CD4-positive, alpha-beta memory T cell (primary cell): ENCODE measurements around the gene FPGT. TPM values are rescaled to one million over a fixed set of nuclear protein-coding genes. Genes with fewer than 3 reads are reported as not detected.
"Not testable (repeated sequence)": the region's sequence is repeated elsewhere in the genome, so short reads cannot be mapped to it uniquely, and the experiment has no call there.

ENCODE experiments used
- CTCF ChIA-PET: fragments of 350-600 bp; sonication (Branson Sonifier 250); formaldehyde crosslinking; loops from one replicate; lab custom pipeline; 2021; ENCODE audit warnings: inconsistent platforms; ENCODE audit not compliant: partially characterized antibody; lab: Charles Lee
- POLR2A ChIA-PET: fragments of 350-600 bp; sonication (Branson Sonifier 250); formaldehyde crosslinking; loops from one replicate; lab custom pipeline; 2021; ENCODE audit not compliant: partially characterized antibody; lab: Charles Lee
- DNase-seq, 5 donors: peaks; one replicate each; pipeline versions ENCODE4 v3.0.0 to v3.0.0-alpha.2; 2020 to 2022; ENCODE audit warnings: mixed read lengths in 1 of 5
- H3K27ac ChIP-seq: one replicate; pipeline ENCODE4 v1.7.0; 2013; ENCODE audit warnings: low read depth, low read length
- H3K27me3 ChIP-seq: 2 replicates; pipeline ENCODE4 v1.7.0; 2013; ENCODE audit warnings: mild to moderate bottlenecking, low read length, moderate library complexity; ENCODE audit not compliant: insufficient read depth
- H3K36me3 ChIP-seq: 2 replicates; pipeline ENCODE4 v1.7.0; 2013; ENCODE audit warnings: mild to moderate bottlenecking, low read length, moderate library complexity; ENCODE audit not compliant: insufficient read depth
- H3K4me1 ChIP-seq: 2 replicates; pipeline ENCODE4 v1.7.0; 2013; ENCODE audit warnings: mild to moderate bottlenecking, low read length, moderate library complexity; ENCODE audit not compliant: insufficient read depth
- H3K4me3 ChIP-seq, 2 donors: one replicate each; pipeline ENCODE4 v1.7.0; 2013; ENCODE audit warnings: low read length in 2 of 2, mild to moderate bottlenecking in 1 of 2
- H3K9me3 ChIP-seq, 2 donors: one replicate each; pipeline ENCODE4 v1.7.0; 2013; ENCODE audit warnings: low read length in 2 of 2, control low read depth in 1 of 2; ENCODE audit not compliant: control insufficient read depth in 1 of 2
- H3K27ac Mint-ChIP-seq, 7 donors: one replicate each; pipeline ENCODE4 v1.8.0; 2020 to 2021; ENCODE audit warnings: mixed read lengths in 7 of 7, mild to moderate bottlenecking in 6 of 7, inconsistent platforms in 3 of 7, moderate library complexity in 3 of 7
- H3K27me3 Mint-ChIP-seq, 2 donors: one replicate each; pipeline ENCODE4 v1.8.0; 2020 to 2021; ENCODE audit warnings: mixed read lengths in 2 of 2
- H3K36me3 Mint-ChIP-seq, 2 donors: one replicate each; pipeline ENCODE4 v1.8.0; 2020 to 2021; ENCODE audit warnings: mixed read lengths in 2 of 2, inconsistent platforms in 1 of 2, mild to moderate bottlenecking in 1 of 2
- H3K4me1 Mint-ChIP-seq, 4 donors: one replicate each; pipeline ENCODE4 v1.8.0; 2020 to 2021; ENCODE audit warnings: mixed read lengths in 4 of 4, mild to moderate bottlenecking in 1 of 4
- H3K4me3 Mint-ChIP-seq, 8 donors: one replicate each; pipeline ENCODE4 v1.8.0; 2020 to 2021; ENCODE audit warnings: mixed read lengths in 8 of 8, mild to moderate bottlenecking in 7 of 8, moderate library complexity in 6 of 8, inconsistent platforms in 3 of 8
- H3K9me3 Mint-ChIP-seq, 8 donors: one replicate each; pipeline ENCODE4 v1.8.0; 2020 to 2021; ENCODE audit warnings: mixed read lengths in 8 of 8, mild to moderate bottlenecking in 5 of 8, inconsistent platforms in 3 of 8, moderate library complexity in 1 of 8
- intact Hi-C: fragments of 100-400 bp; cut with micrococcal nuclease; formaldehyde crosslinking; loops from one replicate; pipeline ENCODE4 v1.15.1; 2023
- polyA plus RNA-seq, 2 donors: library from polyadenylated mRNA; unstranded; fragments of 300-500 nt; fragmentation: Illumina TruSeq; gene quantifications; one replicate each; pipeline ENCODE4 v1.2.3, GENCODE V29; 2021
- total RNA-seq, 2 experiments: library from RNA; stranded (reverse); gene quantifications; one replicate each; pipeline ENCODE4 v1.2.3, GENCODE V29; 2021

FPGT gene
- total RNA-seq (10 to 100 TPM; 13.1 to 14.8 TPM), polyA plus RNA-seq (1 to 10 TPM; 4.9 to 6.4 TPM)

GRCh38 chr1:74197657-74198552, at the start of gene FPGT, which contains the start of gene LRRIQ3:
Gene FPGT (plus strand): TSS chr1:74198242. CDS start chr1:74198279, 37 bp downstream.
Gene LRRIQ3 (minus strand): TSS chr1:74198176. CDS start chr1:74183684, 14,492 bp downstream.
- peak; percentile 93 to 97 (median 97) for DNase-seq
- Histone ChIP-seq H3K4me3 (peak within 1 kb of the TSS; percentile 79 to 92), H3K36me3 (no peaks in the 10 kb centered on the region), H3K27ac (peak within 1 kb of the TSS; percentile 62), H3K27me3 (no peaks in the 10 kb centered on the region), H3K4me1 (peaks cover 22% of the 10 kb centered on the region), H3K9me3 (no peaks in the 10 kb centered on the region)
- peak within 1 kb of the TSS; percentile 91 to 98 (median 96) for H3K27ac Mint-ChIP-seq
- peaks cover 10 to 24% (median 17%) of the 10 kb centered on the region in 4 donors for H3K4me1 Mint-ChIP-seq
- POLR2A ChIA-PET: interaction anchor here (1.1 to 2.6 kb wide), 2 partner anchors 20 to 535 kb away, joined by 3 to 15 read pairs; partner anchors contain the start of genes CRYZ and TYW3
- CTCF ChIA-PET: interaction anchor here (1.2 kb wide), 1 partner anchor 536 kb away, joined by 4 read pairs; the partner anchor contains the start of gene TYW3
- no peaks in the 10 kb centered on the region for H3K9me3 Mint-ChIP-seq
- H3K27me3 Mint-ChIP-seq: no peaks in the 10 kb centered on the region
- intact Hi-C loops: loop anchor here (1.0 to 5.0 kb wide), 3 partner anchors 12 to 1589 kb away; partner anchors contain the start of genes CRYZ, RABGGTB and TYW3
- H3K36me3 Mint-ChIP-seq: peaks cover 13 to 19% of the 10 kb centered on the region in 2 donors
- peak within 1 kb of the TSS; percentile 91 to 96 (median 94) for H3K4me3 Mint-ChIP-seq

GRCh38 chr1:74160046-74160445, 38.0 kb upstream of the FPGT start:
- intact Hi-C loops: no loop called here
- no peaks in the 10 kb centered on the region for H3K36me3 Mint-ChIP-seq
- H3K9me3 Mint-ChIP-seq: peaks cover 0 to 2% (median 0%) of the 10 kb centered on the region in 8 donors
- POLR2A ChIA-PET: no interaction called here
- DNase-seq: no peak
- no peak overlapping the region for H3K27ac Mint-ChIP-seq
- H3K36me3 ChIP-seq: no peaks in the 10 kb centered on the region
- no peaks in the 10 kb centered on the region for H3K27me3 ChIP-seq
- no peaks in the 10 kb centered on the region for H3K4me1 ChIP-seq
- no peak overlapping the region for H3K4me3 Mint-ChIP-seq
- no peaks in the 10 kb centered on the region for H3K9me3 ChIP-seq
- no peak overlapping the region for H3K27ac ChIP-seq
- H3K27me3 Mint-ChIP-seq: no peaks in the 10 kb centered on the region
- no peak overlapping the region for H3K4me3 ChIP-seq
- CTCF ChIA-PET: interaction anchor here (0.6 kb wide), 1 partner anchor 315 kb away, joined by 3 read pairs; no protein-coding TSS in a partner anchor
- no peaks in the 10 kb centered on the region for H3K4me1 Mint-ChIP-seq

GRCh38 chr1:74161497-74161896, 36.5 kb upstream of the FPGT start:
- no peaks in the 10 kb centered on the region for H3K4me1 Mint-ChIP-seq
- POLR2A ChIA-PET: no interaction called here
- no peaks in the 10 kb centered on the region for H3K36me3 ChIP-seq
- H3K4me3 ChIP-seq: no peak overlapping the region
- no peak overlapping the region for H3K27ac ChIP-seq
- peaks cover 0 to 7% (median 0%) of the 10 kb centered on the region in 8 donors for H3K9me3 Mint-ChIP-seq
- no peaks in the 10 kb centered on the region for H3K27me3 Mint-ChIP-seq
- H3K9me3 ChIP-seq: no peaks in the 10 kb centered on the region
- no peaks in the 10 kb centered on the region for H3K27me3 ChIP-seq
- H3K27ac Mint-ChIP-seq: no peak overlapping the region
- CTCF ChIA-PET: no interaction called here
- intact Hi-C loops: no loop called here
- no peaks in the 10 kb centered on the region for H3K36me3 Mint-ChIP-seq
- H3K4me3 Mint-ChIP-seq: no peak overlapping the region
- no peaks in the 10 kb centered on the region for H3K4me1 ChIP-seq
- DNase-seq: no peak

- Histone ChIP-seq H3K9me3 (no peaks in the 10 kb centered on the region), H3K27ac (no peak overlapping the region), H3K4me3 (no peak overlapping the region), H3K4me1 (no peaks in the 10 kb centered on the region), H3K36me3 (no peaks in the 10 kb centered on the region), H3K27me3 (no peaks in the 10 kb centered on the region)
- Mint-ChIP-seq H3K27ac (no peak overlapping the region), H3K4me3 (no peak overlapping the region), H3K27me3 (no peaks in the 10 kb centered on the region), H3K9me3 (peaks cover 0 to 14% (median under 1%) of the 10 kb centered on the region in 8 donors), H3K36me3 (no peaks in the 10 kb centered on the region), H3K4me1 (no peaks in the 10 kb centered on the region)
- ChIA-PET POLR2A (no interaction called here), CTCF (no interaction called here)
- intact Hi-C loops: no loop called here
- no peak for DNase-seq
These were observed 35.7 kb upstream of the FPGT start for GRCh38 chr1:74162333-74162732.

- H3K27ac ChIP-seq, H3K4me3 ChIP-seq, intact Hi-C loops, H3K36me3 ChIP-seq, H3K4me1 Mint-ChIP-seq, H3K27me3 ChIP-seq, POLR2A ChIA-PET, H3K36me3 Mint-ChIP-seq, CTCF ChIA-PET, H3K4me1 ChIP-seq, H3K9me3 ChIP-seq, H3K27me3 Mint-ChIP-seq, DNase-seq, H3K27ac Mint-ChIP-seq: not testable (repeated sequence)
- peak overlapping the region in 1 of 8 donors; percentile 41 for H3K4me3 Mint-ChIP-seq
- peaks cover 0 to 48% (median 29%) of the 10 kb centered on the region in 8 donors for H3K9me3 Mint-ChIP-seq
These were observed 23.6 kb upstream of the FPGT start for GRCh38 chr1:74174423-74174822.

- DNase-seq: no peak
- no peak overlapping the region for H3K4me3 ChIP-seq
- H3K36me3 Mint-ChIP-seq: peaks cover 2 to 16% of the 10 kb centered on the region in 2 donors
- peaks cover 0 to 5% (median 2%) of the 10 kb centered on the region in 8 donors for H3K9me3 Mint-ChIP-seq
- POLR2A ChIA-PET: no interaction called here
- no peak overlapping the region for H3K27ac ChIP-seq
- intact Hi-C loops: no loop called here
- no peaks in the 10 kb centered on the region for H3K36me3 ChIP-seq
- no peaks in the 10 kb centered on the region for H3K4me1 Mint-ChIP-seq
- CTCF ChIA-PET: no interaction called here
- H3K27me3 ChIP-seq: no peaks in the 10 kb centered on the region
- no peak overlapping the region for H3K4me3 Mint-ChIP-seq
- H3K4me1 ChIP-seq: no peaks in the 10 kb centered on the region
- no peak overlapping the region for H3K27ac Mint-ChIP-seq
- no peaks in the 10 kb centered on the region for H3K27me3 Mint-ChIP-seq
- no peaks in the 10 kb centered on the region for H3K9me3 ChIP-seq
These were observed 17.6 kb upstream of the FPGT start for GRCh38 chr1:74180490-74180889.

GRCh38 chr1:74193908-74194307, 4.1 kb upstream of the FPGT start:
- Histone ChIP-seq H3K4me3 (no peak overlapping the region), H3K9me3 (no peaks in the 10 kb centered on the region), H3K36me3 (no peaks in the 10 kb centered on the region), H3K27me3 (no peaks in the 10 kb centered on the region), H3K27ac (no peak overlapping the region), H3K4me1 (peaks cover 13% of the 10 kb centered on the region)
- Mint-ChIP-seq H3K4me1 (peaks cover 8 to 17% (median 13%) of the 10 kb centered on the region in 4 donors), H3K9me3 (peaks cover 0 to 3% (median 0%) of the 10 kb centered on the region in 8 donors), H3K27ac (no peak overlapping the region), H3K36me3 (peaks cover 6 to 7% of the 10 kb centered on the region in 2 donors), H3K27me3 (no peaks in the 10 kb centered on the region), H3K4me3 (no peak overlapping the region)
- DNase-seq: no peak
- POLR2A ChIA-PET: no interaction called here
- intact Hi-C loops: no loop called here
- CTCF ChIA-PET: no interaction called here
